Panc1 (cell line): ENCODE results near the gene PNP. TPM values are rescaled to one million over a fixed set of nuclear protein-coding genes. Genes with fewer than 3 reads are reported as not detected.

Experiments used
- ATAC-seq: fragments of 200-7000 bp; cut with Tn5 transposase; 2 replicates; pipeline ENCODE4 v1.9.1; 2020; ENCODE audit warnings: mild to moderate bottlenecking, moderate library complexity
- BruUV-seq: library from RNA; stranded (reverse); fragments of 400-500 nt; replicated peaks from 2 replicates; lab custom pipeline; 2021; lab: Mats Ljungman, UMichigan
- CTCF ChIA-PET: fragments of 300-600 bp; sonication (Branson Sonifier 250); formaldehyde crosslinking; loops from one replicate; lab custom pipeline; 2022; ENCODE audit warnings: antibody characterized with exemption; lab: Charles Lee
- POLR2A ChIA-PET: fragments of 300-600 bp; sonication (Branson Sonifier 250); formaldehyde crosslinking; loops from one replicate; lab custom pipeline; 2022; ENCODE audit warnings: antibody characterized with exemption; lab: Charles Lee
- DNase-seq: peaks from one replicate; pipeline ENCODE4 v3.0.0-alpha.2; 2010; ENCODE audit warnings: low read depth, low spot score
- H3K27ac ChIP-seq: 2 replicates; pipeline ENCODE4 v1.5.1; 2011; ENCODE audit warnings: mild to moderate bottlenecking, low read length, inconsistent platforms
- H3K27me3 ChIP-seq: fragments of 200-500 bp; sonication (Bioruptor generic); 2 replicates; pipeline ENCODE4 v1.6.0; 2014; ENCODE audit warnings: low read length, inconsistent platforms; ENCODE audit not compliant: control insufficient read depth, insufficient read depth
- H3K36me3 ChIP-seq: fragments of 200-500 bp; sonication (Bioruptor generic); 2 replicates; pipeline ENCODE4 v1.5.1; 2014; ENCODE audit warnings: inconsistent platforms, mild to moderate bottlenecking, low read length, moderate library complexity; ENCODE audit not compliant: control insufficient read depth, insufficient read depth
- H3K4me1 ChIP-seq: 2 replicates; pipeline ENCODE4 v1.5.1; 2011; ENCODE audit warnings: inconsistent platforms, mild to moderate bottlenecking, low read length, moderate library complexity; ENCODE audit not compliant: control insufficient read depth, insufficient read depth
- H3K4me3 ChIP-seq, 2 experiments: 2 replicates each; pipeline ENCODE4 v1.5.1; 2011 to 2012; ENCODE audit warnings: low read depth in 2 of 2, low read length in 2 of 2, mild to moderate bottlenecking in 2 of 2, inconsistent platforms in 1 of 2, moderate library complexity in 1 of 2
- H3K9me3 ChIP-seq: fragments of 200-500 bp; sonication (Bioruptor generic); 2 replicates; pipeline ENCODE4 v1.5.1; 2014; ENCODE audit warnings: low read depth, mild to moderate bottlenecking, inconsistent platforms, low read length, moderate library complexity; ENCODE audit not compliant: control insufficient read depth, insufficient read depth
- CTCF ChIP-seq: fragments of 450-650 bp; IDR thresholded peaks from 2 replicates; pipeline ENCODE4 v1.5.1; 2017; ENCODE audit warnings: mild to moderate bottlenecking
- POLR2AphosphoS5 ChIP-seq: IDR thresholded peaks from 2 replicates; pipeline ENCODE4 v1.6.1; 2012; ENCODE audit warnings: mild to moderate bottlenecking, low read depth, low read length, moderate library complexity
- REST ChIP-seq, 2 experiments: IDR thresholded peaks; 2 replicates each; pipeline ENCODE4 v1.6.1; 2011 to 2012; ENCODE audit warnings: low read depth in 2 of 2, control low read depth in 1 of 2, low read length in 1 of 2, mild to moderate bottlenecking in 1 of 2, moderate library complexity in 1 of 2; ENCODE audit not compliant: insufficient read depth in 1 of 2
- SIN3A ChIP-seq: IDR thresholded peaks from 2 replicates; pipeline ENCODE4 v1.6.1; 2012; ENCODE audit warnings: low read depth, mild to moderate bottlenecking, low read length, moderate library complexity, borderline replicate concordance; ENCODE audit not compliant: insufficient read depth
- TCF7L2 ChIP-seq: IDR thresholded peaks from 2 replicates; pipeline ENCODE4 v1.6.1; 2011; ENCODE audit warnings: mild to moderate bottlenecking, low read depth, low read length, inconsistent platforms
- in situ Hi-C: cut with HindIII; loops from 2 replicates; pipeline ENCODE4 v1.10.0; 2016; ENCODE audit warnings: low sequenced_read_pairs, low pct_unique_long_range_greater_than_20kb
- intact Hi-C: fragments of 100-400 bp; cut with micrococcal nuclease; formaldehyde crosslinking; loops from one replicate; pipeline ENCODE4 v1.10.0; 2022; ENCODE audit not compliant: unreplicated experiment
- total RNA-seq: library from RNA; stranded (reverse); gene quantifications from one replicate; pipeline ENCODE4 v1.2.1, GENCODE V29; 2021; ENCODE audit not compliant: unreplicated experiment

Gene PNP
- total RNA-seq, 1 experiment from 2014 or later, result 35.1 TPM

GRCh38 chr14:20494935-20495766 is 25.9 kb downstream of the PNP start:
- no peak for TF ChIP-seq TCF7L2
- TF ChIP-seq REST (IDR thresholded peaks at IDR 0.05; ENCODE audit: insufficient read depth in 1 of 2, low read depth in 2 of 2, low read length in 1 of 2), result no peak
- TF ChIP-seq CTCF, result no peak
- TF ChIP-seq SIN3A, result no peak
- no peak for TF ChIP-seq POLR2AphosphoS5
- POLR2A ChIA-PET, result no interaction called here
- intact Hi-C loops, result no loop called here

GRCh38 chr14:20498622-20499021 is 29.4 kb downstream of the PNP start:
- no peak for TF ChIP-seq CTCF
- no peak for TF ChIP-seq TCF7L2
- TF ChIP-seq SIN3A, result no peak
- no peak for TF ChIP-seq POLR2AphosphoS5
- no peak for TF ChIP-seq REST (IDR thresholded peaks at IDR 0.05; ENCODE audit: insufficient read depth in 1 of 2, low read depth in 2 of 2, low read length in 1 of 2)
- H3K4me3 ChIP-seq, result no peak overlapping the region
- no TSS peak for BruUV-seq
- intact Hi-C loops (no loop called here), in situ Hi-C loops (no loop called here)
- ATAC-seq (no peak), DNase-seq (no peak)
- no peaks in the 10 kb centered on the region for H3K27me3 ChIP-seq
- no peaks in the 10 kb centered on the region for H3K9me3 ChIP-seq
- POLR2A ChIA-PET, result interaction anchor here (1.0 kb wide), 1 partner anchor 156 kb away, joined by 3 read pairs; no protein-coding TSS in a partner anchor
- CTCF ChIA-PET, result interaction anchor here (0.6 kb wide), 1 partner anchor 83 kb away, joined by 3 read pairs; no protein-coding TSS in a partner anchor
- no peaks in the 10 kb centered on the region; the same call in 1 of the 2 replicates for H3K4me1 ChIP-seq
- H3K36me3 ChIP-seq, result no peaks in the 10 kb centered on the region
- H3K27ac ChIP-seq, result no peak overlapping the region

More at GRCh38 chr14:20494935-20495766, 25.9 kb downstream of the PNP start:
- Histone ChIP-seq H3K27ac (no peak overlapping the region), H3K4me3 (no peak overlapping the region), H3K27me3 (no peaks in the 10 kb centered on the region), H3K36me3 (no peaks in the 10 kb centered on the region), H3K4me1 (no peaks in the 10 kb centered on the region; the same call in 1 of the 2 replicates), H3K9me3 (no peaks in the 10 kb centered on the region)
- BruUV-seq, result no TSS peak
- ATAC-seq, result no peak
- in situ Hi-C loops, result no loop called here
- no peak for DNase-seq
- CTCF ChIA-PET, result no interaction called here
